Measurements from ENCODE around the gene GATAD1. TPM values are rescaled to one million over a fixed set of nuclear protein-coding genes. Genes with fewer than 3 reads are reported as not detected.
"Not testable (repeated sequence)": the region's sequence is repeated elsewhere in the genome, so short reads cannot be mapped to it uniquely, and the experiment has no call there.

The GATAD1 gene
- total and polyA plus RNA-seq, 12 donors = 25.0 to 88.0 (median 35.1) TPM

GRCh38 chr7:92402920-92403759 lies 44.1 kb upstream of the GATAD1 start:
- Histone ChIP-seq H3K36me3 (replicated peaks in 1 of 2) (peaks cover 0 to 15% of the 10 kb centered on the region in 2 donors), H3K4me3 (no peak overlapping the region), H3K9me3 (replicated peaks in 1 of 3) (no peaks in the 10 kb centered on the region), H3K4me1 (replicated peaks in 1 of 2) (no peaks in the 10 kb centered on the region), H3K27ac (no peak overlapping the region), H3K27me3 (no peaks in the 10 kb centered on the region)
- TF ChIP-seq, protein P1, sequence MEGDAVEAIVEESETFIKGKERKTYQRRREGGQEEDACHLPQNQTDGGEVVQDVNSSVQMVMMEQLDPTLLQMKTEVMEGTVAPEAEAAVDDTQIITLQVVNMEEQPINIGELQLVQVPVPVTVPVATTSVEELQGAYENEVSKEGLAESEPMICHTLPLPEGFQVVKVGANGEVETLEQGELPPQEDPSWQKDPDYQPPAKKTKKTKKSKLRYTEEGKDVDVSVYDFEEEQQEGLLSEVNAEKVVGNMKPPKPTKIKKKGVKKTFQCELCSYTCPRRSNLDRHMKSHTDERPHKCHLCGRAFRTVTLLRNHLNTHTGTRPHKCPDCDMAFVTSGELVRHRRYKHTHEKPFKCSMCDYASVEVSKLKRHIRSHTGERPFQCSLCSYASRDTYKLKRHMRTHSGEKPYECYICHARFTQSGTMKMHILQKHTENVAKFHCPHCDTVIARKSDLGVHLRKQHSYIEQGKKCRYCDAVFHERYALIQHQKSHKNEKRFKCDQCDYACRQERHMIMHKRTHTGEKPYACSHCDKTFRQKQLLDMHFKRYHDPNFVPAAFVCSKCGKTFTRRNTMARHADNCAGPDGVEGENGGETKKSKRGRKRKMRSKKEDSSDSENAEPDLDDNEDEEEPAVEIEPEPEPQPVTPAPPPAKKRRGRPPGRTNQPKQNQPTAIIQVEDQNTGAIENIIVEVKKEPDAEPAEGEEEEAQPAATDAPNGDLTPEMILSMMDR (IDR thresholded peaks at IDR 0.05) = no peak
- TF ChIP-seq POLR2A (IDR thresholded peaks at IDR 0.05) = no peak
- 74 to 80% (median 79%) methylated on average over 4 of the region's 4 CpGs for WGBS, 4 donors
- DNase-seq = no peak
- intact Hi-C loops (cut with DNase I) = no loop called here

DNA sequence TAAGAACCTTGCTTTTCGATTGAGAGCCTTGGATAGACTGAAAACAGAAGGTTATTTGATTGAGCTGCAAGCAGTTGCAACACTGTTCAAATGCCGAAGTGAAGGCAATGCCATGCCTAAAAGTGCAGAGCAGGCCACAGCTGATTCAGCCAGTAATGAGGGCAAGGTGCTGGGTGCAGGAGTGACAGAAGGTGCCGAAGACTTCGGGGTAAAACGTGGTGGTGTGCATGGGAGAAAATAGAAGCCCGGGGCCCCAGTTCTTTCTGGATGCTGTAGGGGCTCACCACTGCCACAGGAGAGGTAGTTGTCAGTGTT lies 43.6 kb upstream of the GATAD1 start:
- no peaks in the 10 kb centered on the region for H3K27me3 ChIP-seq
- H3K9me3 ChIP-seq (replicated peaks in 1 of 3) = no peaks in the 10 kb centered on the region
- 91 to 93% (median 93%) methylated on average over 6 of the region's 6 CpGs for WGBS, 4 donors
- H3K27ac ChIP-seq = no peak overlapping the region
- H3K36me3 ChIP-seq (replicated peaks in 1 of 2) = peaks cover 0 to 10% of the 10 kb centered on the region in 2 donors
- H3K4me1 ChIP-seq (replicated peaks in 1 of 2) = no peaks in the 10 kb centered on the region
- no peak for DNase-seq
- H3K4me3 ChIP-seq = no peak overlapping the region
- TF ChIP-seq POLR2A (IDR thresholded peaks at IDR 0.05) = no peak
- TF ChIP-seq, protein P1 (IDR thresholded peaks at IDR 0.05) = no peak
- intact Hi-C loops (cut with DNase I) = no loop called here

- Histone ChIP-seq H3K36me3 (replicated peaks in 1 of 2) (peaks cover 0 to 6% of the 10 kb centered on the region in 2 donors), H3K4me1 (replicated peaks in 1 of 2) (no peaks in the 10 kb centered on the region), H3K27ac (no peak overlapping the region), H3K27me3 (no peaks in the 10 kb centered on the region), H3K9me3 (replicated peaks in 1 of 3) (no peaks in the 10 kb centered on the region), H3K4me3 (no peak overlapping the region)
- TF ChIP-seq, protein P1 (IDR thresholded peaks at IDR 0.05) = no peak
- no peak for TF ChIP-seq POLR2A (IDR thresholded peaks at IDR 0.05)
- intact Hi-C loops (cut with DNase I) = no loop called here
- no peak for DNase-seq
- 77 to 87% (median 78%) methylated on average over 5 to 6 of the region's 6 CpGs for WGBS, 4 donors
These were observed 43.1 kb upstream of the GATAD1 start for GRCh38 chr7:92404170-92404614.

DNA sequence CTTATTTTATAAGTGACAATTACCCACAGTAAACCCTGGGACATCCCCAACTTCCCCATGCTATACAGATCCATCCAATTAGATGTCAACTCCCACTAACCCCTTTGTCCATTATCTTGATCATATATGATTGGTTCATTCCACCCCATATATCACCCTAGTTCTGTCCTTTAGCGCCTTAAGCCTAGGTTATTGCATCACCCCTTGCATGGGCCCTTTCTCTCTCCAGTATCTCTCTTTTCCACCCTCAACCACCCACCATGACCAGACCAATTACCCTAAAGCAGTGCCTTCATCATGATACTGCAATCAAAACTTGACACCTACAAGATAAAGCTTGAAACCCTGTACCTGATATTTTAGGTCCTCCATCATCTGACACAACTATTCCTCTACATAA lies 37.9 kb upstream of the GATAD1 start:
- Histone ChIP-seq H3K4me3 (no peak overlapping the region), H3K27ac (no peak overlapping the region), H3K27me3 (no peaks in the 10 kb centered on the region), H3K9me3 (replicated peaks in 1 of 3) (no peaks in the 10 kb centered on the region), H3K4me1 (replicated peaks in 1 of 2) (no peaks in the 10 kb centered on the region), H3K36me3 (replicated peaks in 1 of 2) (no peaks in the 10 kb centered on the region)
- no peak for TF ChIP-seq POLR2A (IDR thresholded peaks at IDR 0.05)
- TF ChIP-seq, protein P1 (IDR thresholded peaks at IDR 0.05) = no peak
- WGBS, 4 donors = 91 to 100% (median 97%) methylated on average over 1 of the region's 1 CpG
- intact Hi-C loops (cut with DNase I) = no loop called here
- no peak for DNase-seq

GRCh38 chr7:92410162-92410561 lies 37.1 kb upstream of the GATAD1 start:
- intact Hi-C loops (cut with DNase I); DNase-seq; H3K36me3 ChIP-seq (replicated peaks in 1 of 2); H3K27me3 ChIP-seq; H3K4me1 ChIP-seq (replicated peaks in 1 of 2); H3K9me3 ChIP-seq (replicated peaks in 1 of 3); H3K27ac ChIP-seq; H3K4me3 ChIP-seq: not testable (repeated sequence)
- WGBS, 4 donors = 76 to 93% (median 91%) methylated on average over 6 of the region's 6 CpGs

Data from adrenal gland (tissue), 12 donors.